Osteoblast (primary cell): ENCODE results near the gene NUFIP2. TPM values are rescaled to one million over a fixed set of nuclear protein-coding genes. Genes with fewer than 3 reads are reported as not detected.

Experiments used
- DNase-seq: peaks from one replicate; pipeline ENCODE4 v3.0.0; 2011; ENCODE audit warnings: low spot score, mixed read lengths; ENCODE audit not compliant: insufficient read length; ENCODE audit errors: missing footprints
- H2AFZ ChIP-seq: 2 replicates; pipeline ENCODE4 v1.6.0; 2011; ENCODE audit warnings: mild to moderate bottlenecking, low read length
- H3K27ac ChIP-seq: 2 replicates; pipeline ENCODE4 v1.5.1; 2011; ENCODE audit warnings: mild to moderate bottlenecking, low read depth, low read length, moderate library complexity
- H3K27me3 ChIP-seq: 2 replicates; pipeline ENCODE4 v1.6.0; 2012; ENCODE audit warnings: mild to moderate bottlenecking, control low read depth, inconsistent platforms, low read length, moderate library complexity; ENCODE audit not compliant: insufficient read depth
- H3K36me3 ChIP-seq: 2 replicates; pipeline ENCODE4 v1.5.1; 2011; ENCODE audit warnings: mild to moderate bottlenecking, low read length, control low read depth, moderate library complexity; ENCODE audit not compliant: insufficient read depth
- H3K4me1 ChIP-seq: 2 replicates; pipeline ENCODE4 v1.5.1; 2011; ENCODE audit warnings: mild to moderate bottlenecking, low read length, control low read depth, moderate library complexity; ENCODE audit not compliant: insufficient read depth
- H3K4me2 ChIP-seq: 2 replicates; pipeline ENCODE4 v1.6.0; 2011; ENCODE audit warnings: mild to moderate bottlenecking, low read length; ENCODE audit not compliant: insufficient read depth
- H3K4me3 ChIP-seq: fragments of 200-600 bp; sonication (generic); 3 replicates; pipeline ENCODE4 v1.5.1; 2012; ENCODE audit warnings: mild to moderate bottlenecking, low read length, inconsistent platforms; ENCODE audit not compliant: insufficient read depth
- H3K79me2 ChIP-seq: 2 replicates; pipeline ENCODE4 v1.6.0; 2012; ENCODE audit warnings: mild to moderate bottlenecking, low read length, control low read depth, inconsistent platforms; ENCODE audit not compliant: insufficient read depth
- H3K9me3 ChIP-seq: 2 replicates; pipeline ENCODE4 v1.5.1; 2011; ENCODE audit warnings: low read depth, low read length, control low read depth
- H4K20me1 ChIP-seq: 2 replicates; pipeline ENCODE4 v1.6.0; 2012; ENCODE audit warnings: mild to moderate bottlenecking, low read length, control low read depth; ENCODE audit not compliant: insufficient read depth
- CTCF ChIP-seq: IDR thresholded peaks from 2 replicates; pipeline ENCODE4 v1.5.1; 2011; ENCODE audit warnings: mild to moderate bottlenecking, low read depth, low read length, moderate library complexity; ENCODE audit errors: extremely low read depth
- total RNA-seq: library from RNA; depleted of rRNA; stranded (reverse); fragments of >200 nt; gene quantifications from 2 replicates; pipeline ENCODE4 v1.2.3, GENCODE V29; 2012

NUFIP2 gene
- total RNA-seq, 1 donor: 56.8 TPM

- Histone ChIP-seq H2AFZ (no peak overlapping the region), H3K4me1 (no peaks in the 10 kb centered on the region), H3K36me3 (no peaks in the 10 kb centered on the region), H3K27ac (no peak overlapping the region), H4K20me1 (no peaks in the 10 kb centered on the region), H3K9me3 (no peaks in the 10 kb centered on the region), H3K79me2 (no peaks in the 10 kb centered on the region), H3K4me3 (no peak overlapping the region), H3K27me3 (peaks cover 3% of the 10 kb centered on the region), H3K4me2 (no peak overlapping the region)
- DNase-seq: no peak
- no peak for TF ChIP-seq CTCF
Measured at GRCh38 chr17:29322363-29322762, 28.4 kb upstream of the NUFIP2 start.

- H3K79me2 ChIP-seq: no peaks in the 10 kb centered on the region
- TF ChIP-seq CTCF: no peak
- DNase-seq: no peak
- H3K4me3 ChIP-seq: no peak overlapping the region
- no peak overlapping the region for H3K27ac ChIP-seq
- no peaks in the 10 kb centered on the region for H4K20me1 ChIP-seq
- H2AFZ ChIP-seq: no peak overlapping the region
- no peaks in the 10 kb centered on the region for H3K9me3 ChIP-seq
- no peaks in the 10 kb centered on the region for H3K4me1 ChIP-seq
- H3K36me3 ChIP-seq: no peaks in the 10 kb centered on the region
- H3K27me3 ChIP-seq: no peaks in the 10 kb centered on the region
- no peak overlapping the region for H3K4me2 ChIP-seq
Measured at GRCh38 chr17:29303386-29303785, 9.4 kb upstream of the NUFIP2 start.

- no peak for TF ChIP-seq CTCF
Measured at GRCh38 chr17:29299031-29299430, 5.1 kb upstream of the NUFIP2 start.

GRCh38 chr17:29295420-29295819, 1.5 kb upstream of the NUFIP2 start:
- Histone ChIP-seq H3K9me3 (no peaks in the 10 kb centered on the region), H4K20me1 (peaks cover 26% of the 10 kb centered on the region), H3K36me3 (peaks cover 1% of the 10 kb centered on the region), H3K27ac (no peak overlapping the region), H3K4me3 (no peak overlapping the region), H3K79me2 (peaks cover 32% of the 10 kb centered on the region), H3K4me1 (peaks cover 16% of the 10 kb centered on the region), H3K27me3 (no peaks in the 10 kb centered on the region), H2AFZ (no peak overlapping the region), H3K4me2 (no peak overlapping the region)
- TF ChIP-seq CTCF: no peak
- DNase-seq: no peak

More at GRCh38 chr17:29299031-29299430, 5.1 kb upstream of the NUFIP2 start:
- no peak for DNase-seq
- no peaks in the 10 kb centered on the region for H4K20me1 ChIP-seq
- no peak overlapping the region for H3K27ac ChIP-seq
- no peak overlapping the region for H3K4me3 ChIP-seq
- peaks cover 3% of the 10 kb centered on the region for H3K4me1 ChIP-seq
- no peaks in the 10 kb centered on the region for H3K9me3 ChIP-seq
- H3K27me3 ChIP-seq: no peaks in the 10 kb centered on the region
- H2AFZ ChIP-seq: no peak overlapping the region
- no peak overlapping the region for H3K4me2 ChIP-seq
- H3K36me3 ChIP-seq: no peaks in the 10 kb centered on the region
- H3K79me2 ChIP-seq: no peaks in the 10 kb centered on the region
